Cardiac fibroblast (primary cell): Measurements from ENCODE around the gene GOLGA5.
"Not testable (repeated sequence)": the region's sequence is repeated elsewhere in the genome, so short reads cannot be mapped to it uniquely, and the experiment has no call there.

Experiments used
- DNase-seq, 2 donors: peaks; one replicate each; pipeline versions ENCODE4 v3.0.0 to v3.0.0-alpha.2; 2010; ENCODE audit warnings: low read depth in 2 of 2
- H3K4me3 ChIP-seq, 2 donors: replicated peaks in 1 of 2; 1 replicate in 1 of 2; 2 replicates in 1 of 2; pipeline ENCODE4 v1.5.1; 2011; ENCODE audit warnings: low read depth in 2 of 2, low read length in 2 of 2, mild to moderate bottlenecking in 2 of 2, moderate library complexity in 1 of 2
- CTCF ChIP-seq: IDR thresholded peaks from one replicate; pipeline ENCODE4 v1.5.1; 2011; ENCODE audit warnings: low read depth, mild to moderate bottlenecking, low read length, inconsistent platforms

GOLGA5 gene

DNA sequence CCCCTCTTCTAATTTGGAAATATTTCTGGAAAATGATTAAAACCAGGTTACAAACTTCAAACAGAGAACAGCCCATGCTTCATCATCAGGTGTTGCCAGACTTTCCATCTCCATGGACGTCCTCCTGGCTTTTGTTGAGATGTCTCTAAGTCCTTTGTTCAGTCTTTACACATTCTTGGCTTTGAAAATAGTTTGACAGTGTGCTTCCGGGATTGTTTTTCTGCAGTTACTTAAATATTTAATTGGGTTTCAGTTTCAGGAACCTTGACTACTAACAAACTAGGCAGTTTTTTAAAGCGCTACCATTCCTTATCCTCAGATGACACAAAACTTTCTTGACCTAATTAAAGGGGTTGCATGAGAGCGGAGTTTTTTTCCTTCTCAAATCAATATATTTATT, 47.8 kb downstream of the GOLGA5 start:
- DNase-seq, result no peak
- H3K4me3 ChIP-seq, result no peak overlapping the region
- TF ChIP-seq CTCF, result no peak

- TF ChIP-seq CTCF, result no peak
- H3K4me3 ChIP-seq, result no peak overlapping the region
- DNase-seq, result peak in 1 of 2 donors; percentile 27
These were observed 50.1 kb downstream of the GOLGA5 start for GRCh38 chr14:92844204-92844603.

- no peak overlapping the region for H3K4me3 ChIP-seq
- TF ChIP-seq CTCF, result no peak
- peak; percentile 77 to 90 for DNase-seq
These were observed 52.2 kb downstream of the GOLGA5 start for GRCh38 chr14:92846162-92846897.

DNA sequence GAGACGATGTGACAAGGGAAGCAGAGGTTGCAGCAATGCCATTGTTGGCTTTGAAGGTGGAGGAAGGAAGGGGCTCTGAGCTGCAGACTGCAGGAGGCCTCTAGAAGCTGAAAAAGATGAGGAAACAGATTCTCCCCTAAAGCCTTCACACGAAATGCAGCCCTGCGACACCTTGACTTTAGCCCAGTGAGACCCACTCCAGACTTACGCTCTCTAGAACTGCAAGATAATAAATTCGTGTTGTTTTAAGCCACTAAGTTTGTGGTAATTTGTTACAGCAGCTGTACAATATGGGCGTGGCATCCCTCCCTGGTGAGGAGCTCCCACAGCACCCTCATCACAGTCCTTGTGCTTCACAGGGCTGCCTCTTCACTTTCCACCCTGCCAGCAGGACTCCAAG, 53.2 kb downstream of the GOLGA5 start:
- no peak for TF ChIP-seq CTCF
- no peak for DNase-seq
- no peak overlapping the region for H3K4me3 ChIP-seq

GRCh38 chr14:92847749-92848148, 53.6 kb downstream of the GOLGA5 start:
- no peak for DNase-seq
- no peak for TF ChIP-seq CTCF
- no peak overlapping the region for H3K4me3 ChIP-seq

GRCh38 chr14:92848887-92849286, 54.8 kb downstream of the GOLGA5 start:
- TF ChIP-seq CTCF, result no peak
- no peak overlapping the region for H3K4me3 ChIP-seq
- no peak for DNase-seq

GRCh38 chr14:92850492-92850891, 56.4 kb downstream of the GOLGA5 start:
- H3K4me3 ChIP-seq, result no peak overlapping the region
- no peak for TF ChIP-seq CTCF
- DNase-seq, result peak in 1 of 2 donors; percentile 39

GRCh38 chr14:92853136-92853535, 59.0 kb downstream of the GOLGA5 start:
- not testable (repeated sequence) for H3K4me3 ChIP-seq, DNase-seq
